ENCODE measurements around the gene PIGU. TPM values are rescaled to one million over a fixed set of nuclear protein-coding genes. Genes with fewer than 3 reads are reported as not detected.
"Not testable (repeated sequence)": the region's sequence is repeated elsewhere in the genome, so short reads cannot be mapped to it uniquely, and the experiment has no call there.

Gene PIGU
- total and polyA plus RNA-seq, 8 donors: 17.0 to 38.6 (median 30.3) TPM

GRCh38 chr20:34622821-34623451, 54.0 kb downstream of the PIGU start:
- intact Hi-C loops (cut with DNase I): no loop called here
- TF ChIP-seq CTCF (IDR thresholded peaks at IDR 0.05): no peak
- no peaks in the 10 kb centered on the region for H3K36me3 ChIP-seq
- H3K27me3 ChIP-seq: no peaks in the 10 kb centered on the region
- H3K9me3 ChIP-seq: no peaks in the 10 kb centered on the region
- DNase-seq (no peak), ATAC-seq (peak; percentile 47)
- H3K4me3 ChIP-seq: no peak overlapping the region
- H3K27ac ChIP-seq: peak overlapping the region in 1 of 2 donors; percentile 51
- H3K4me1 ChIP-seq: peaks cover 0 to 8% of the 10 kb centered on the region in 2 donors

- H3K4me3 ChIP-seq: no peak overlapping the region
- H3K9me3 ChIP-seq: no peaks in the 10 kb centered on the region
Observed at GRCh38 chr20:34621383-34622367, 55.2 kb downstream of the PIGU start.

GRCh38 chr20:34621036-34621343, 55.9 kb downstream of the PIGU start:
- ATAC-seq (no peak), DNase-seq (no peak)
- no peak for TF ChIP-seq CTCF (IDR thresholded peaks at IDR 0.05)
- no peak overlapping the region for H3K4me3 ChIP-seq
- H3K36me3 ChIP-seq: no peaks in the 10 kb centered on the region
- H3K9me3 ChIP-seq: no peaks in the 10 kb centered on the region
- H3K27me3 ChIP-seq: no peaks in the 10 kb centered on the region
- no peak overlapping the region for H3K27ac ChIP-seq
- intact Hi-C loops (cut with DNase I): no loop called here
- peaks cover 0 to 8% of the 10 kb centered on the region in 2 donors for H3K4me1 ChIP-seq

More at GRCh38 chr20:34621383-34622367, 55.2 kb downstream of the PIGU start:
- no peak for TF ChIP-seq CTCF (IDR thresholded peaks at IDR 0.05)
- Histone ChIP-seq H3K36me3 (no peaks in the 10 kb centered on the region), H3K4me1 (peaks cover 0 to 8% of the 10 kb centered on the region in 2 donors), H3K27ac (no peak overlapping the region), H3K27me3 (no peaks in the 10 kb centered on the region)
- DNase-seq (no peak), ATAC-seq (no peak)
- intact Hi-C loops (cut with DNase I): no loop called here

GRCh38 chr20:34618676-34619075, 58.2 kb downstream of the PIGU start:
- DNase-seq (no peak), ATAC-seq (no peak)
- intact Hi-C loops (cut with DNase I): no loop called here
- Histone ChIP-seq H3K9me3 (no peaks in the 10 kb centered on the region), H3K4me1 (peaks cover 0 to 8% of the 10 kb centered on the region in 2 donors), H3K36me3 (peaks cover 0 to 20% of the 10 kb centered on the region in 2 donors), H3K4me3 (no peak overlapping the region), H3K27ac (no peak overlapping the region), H3K27me3 (no peaks in the 10 kb centered on the region)
- TF ChIP-seq CTCF (IDR thresholded peaks at IDR 0.05): no peak

GRCh38 chr20:34616913-34617312, 60.0 kb downstream of the PIGU start:
- ATAC-seq; H3K4me3 ChIP-seq; intact Hi-C loops (cut with DNase I); H3K27me3 ChIP-seq; H3K9me3 ChIP-seq; DNase-seq; H3K27ac ChIP-seq; H3K4me1 ChIP-seq: not testable (repeated sequence)
- peaks cover 0 to 23% of the 10 kb centered on the region in 2 donors for H3K36me3 ChIP-seq
